Measurements from ENCODE around the gene ATP6V0E1.

ATP6V0E1 gene

GRCh38 chr5:172981931-172982330 lies 1.6 kb upstream of the ATP6V0E1 start:
- Mint-ChIP-seq H3K9me3 (no peaks in the 10 kb centered on the region), H3K27me3 (ENCODE audit: low read depth) (peaks cover 14% of the 10 kb centered on the region), H3K27ac (no peak overlapping the region), H3K4me1 (peaks cover 14% of the 10 kb centered on the region), H3K4me3 (peak overlapping the region in 2 of 3 experiments; percentile 49 to 52), H3K36me3 (ENCODE audit: low read depth) (peaks cover 12% of the 10 kb centered on the region)
- TF ChIP-seq, protein P1, sequence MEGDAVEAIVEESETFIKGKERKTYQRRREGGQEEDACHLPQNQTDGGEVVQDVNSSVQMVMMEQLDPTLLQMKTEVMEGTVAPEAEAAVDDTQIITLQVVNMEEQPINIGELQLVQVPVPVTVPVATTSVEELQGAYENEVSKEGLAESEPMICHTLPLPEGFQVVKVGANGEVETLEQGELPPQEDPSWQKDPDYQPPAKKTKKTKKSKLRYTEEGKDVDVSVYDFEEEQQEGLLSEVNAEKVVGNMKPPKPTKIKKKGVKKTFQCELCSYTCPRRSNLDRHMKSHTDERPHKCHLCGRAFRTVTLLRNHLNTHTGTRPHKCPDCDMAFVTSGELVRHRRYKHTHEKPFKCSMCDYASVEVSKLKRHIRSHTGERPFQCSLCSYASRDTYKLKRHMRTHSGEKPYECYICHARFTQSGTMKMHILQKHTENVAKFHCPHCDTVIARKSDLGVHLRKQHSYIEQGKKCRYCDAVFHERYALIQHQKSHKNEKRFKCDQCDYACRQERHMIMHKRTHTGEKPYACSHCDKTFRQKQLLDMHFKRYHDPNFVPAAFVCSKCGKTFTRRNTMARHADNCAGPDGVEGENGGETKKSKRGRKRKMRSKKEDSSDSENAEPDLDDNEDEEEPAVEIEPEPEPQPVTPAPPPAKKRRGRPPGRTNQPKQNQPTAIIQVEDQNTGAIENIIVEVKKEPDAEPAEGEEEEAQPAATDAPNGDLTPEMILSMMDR (IDR thresholded peaks at IDR 0.05; ENCODE audit: unreplicated experiment in 3 of 3), result no peak

DNA sequence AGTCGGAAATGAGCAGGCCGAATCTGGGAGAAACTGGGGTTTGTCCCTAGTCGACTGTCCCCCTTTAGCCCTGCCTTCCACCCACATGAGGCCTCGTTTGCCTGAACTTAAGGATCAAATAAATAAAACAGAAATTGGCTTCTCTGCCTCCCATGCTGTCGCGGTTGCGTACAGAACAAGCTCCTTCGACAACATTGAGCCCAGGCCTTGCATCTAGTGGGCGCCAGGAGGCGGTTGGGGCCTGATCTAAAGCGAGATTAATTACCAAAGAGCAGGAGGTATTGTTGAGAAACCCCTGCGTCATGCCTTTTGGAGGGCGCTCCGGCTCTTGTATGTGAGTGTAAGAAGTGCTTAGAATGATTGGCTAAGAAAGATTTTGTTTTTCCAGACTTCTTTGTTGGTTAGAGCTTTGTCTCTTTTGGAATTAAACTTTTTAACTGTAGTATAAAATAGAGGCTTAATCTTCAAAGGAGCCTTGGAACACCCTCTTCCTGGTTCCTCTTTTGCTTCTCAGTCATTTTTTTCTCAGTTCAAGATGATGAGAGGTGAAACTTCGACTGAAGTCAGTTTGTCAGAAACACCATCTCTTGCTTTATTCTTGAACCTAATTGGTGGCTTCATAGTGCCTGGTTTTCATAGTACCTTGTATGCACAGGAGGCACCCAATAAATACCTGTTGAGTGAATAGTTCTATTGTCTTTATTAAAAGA lies 828 bp downstream of the ATP6V0E1 start:
- Mint-ChIP-seq H3K4me3 (peak overlapping the region; percentile 96 to 99 (median 97)), H3K27me3 (ENCODE audit: low read depth) (peaks cover 4% of the 10 kb centered on the region), H3K9me3 (no peaks in the 10 kb centered on the region), H3K27ac (peak overlapping the region; percentile 93 to 99 (median 98)), H3K36me3 (ENCODE audit: low read depth) (peaks cover 22% of the 10 kb centered on the region), H3K4me1 (peaks cover 14% of the 10 kb centered on the region)
- TF ChIP-seq, protein P1 (IDR thresholded peaks at IDR 0.05; ENCODE audit: unreplicated experiment in 3 of 3), result peak; percentile 45 to 52 (median 51)

GRCh38 chr5:172985596-172985995 lies 2.0 kb downstream of the ATP6V0E1 start:
- Mint-ChIP-seq H3K4me3 (peak overlapping the region; percentile 79 to 96 (median 90)), H3K27me3 (ENCODE audit: low read depth) (peaks cover 3% of the 10 kb centered on the region), H3K9me3 (no peaks in the 10 kb centered on the region), H3K36me3 (ENCODE audit: low read depth) (peaks cover 22% of the 10 kb centered on the region), H3K27ac (peak overlapping the region; percentile 52 to 90 (median 89)), H3K4me1 (peaks cover 14% of the 10 kb centered on the region)
- TF ChIP-seq, protein P1 (IDR thresholded peaks at IDR 0.05; ENCODE audit: unreplicated experiment in 3 of 3), result no peak

- Mint-ChIP-seq H3K9me3 (no peaks in the 10 kb centered on the region), H3K4me3 (peak overlapping the region in 1 of 3 experiments; percentile 38), H3K4me1 (peaks cover 14% of the 10 kb centered on the region), H3K27me3 (ENCODE audit: low read depth) (no peaks in the 10 kb centered on the region), H3K36me3 (ENCODE audit: low read depth) (peaks cover 38% of the 10 kb centered on the region), H3K27ac (no peak overlapping the region)
- TF ChIP-seq, protein P1 (IDR thresholded peaks at IDR 0.05; ENCODE audit: unreplicated experiment in 3 of 3), result no peak
Observed at GRCh38 chr5:172988276-172988675, 4.7 kb downstream of the ATP6V0E1 start.

GRCh38 chr5:172990776-172991175 lies 7.2 kb downstream of the ATP6V0E1 start:
- Mint-ChIP-seq H3K9me3 (no peaks in the 10 kb centered on the region), H3K4me1 (peaks cover under 1% of the 10 kb centered on the region), H3K27ac (no peak overlapping the region), H3K27me3 (ENCODE audit: low read depth) (no peaks in the 10 kb centered on the region), H3K36me3 (ENCODE audit: low read depth) (peaks cover 44% of the 10 kb centered on the region), H3K4me3 (no peak overlapping the region)
- TF ChIP-seq, protein P1 (IDR thresholded peaks at IDR 0.05; ENCODE audit: unreplicated experiment in 3 of 3), result no peak

DNA sequence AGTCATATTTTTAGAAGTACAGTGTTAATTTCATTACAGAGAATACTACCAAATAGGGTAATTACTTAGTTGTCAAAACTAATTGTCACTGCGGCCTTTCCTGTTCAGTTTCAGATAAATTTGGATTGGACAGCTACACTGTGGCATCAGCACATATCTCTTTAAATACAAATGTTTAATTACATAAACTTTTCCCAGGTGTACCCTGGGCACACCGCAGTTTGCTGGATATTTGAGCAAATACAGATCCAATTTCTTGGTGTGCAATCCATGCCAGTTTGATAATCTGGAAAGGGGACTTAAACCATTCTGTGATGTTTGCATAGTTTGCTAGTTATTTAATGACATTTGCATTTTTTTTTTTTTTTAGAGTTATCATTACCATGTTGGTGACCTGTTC lies 10.8 kb downstream of the ATP6V0E1 start:
- Mint-ChIP-seq H3K36me3 (ENCODE audit: low read depth) (peaks cover 43% of the 10 kb centered on the region), H3K4me3 (no peak overlapping the region), H3K27me3 (ENCODE audit: low read depth) (no peaks in the 10 kb centered on the region), H3K9me3 (no peaks in the 10 kb centered on the region), H3K4me1 (no peaks in the 10 kb centered on the region), H3K27ac (no peak overlapping the region)
- TF ChIP-seq, protein P1 (IDR thresholded peaks at IDR 0.05; ENCODE audit: unreplicated experiment in 3 of 3), result no peak

Data from nephron (organoid).